Medulla oblongata (tissue), 1 donor: Measurements from ENCODE around the gene RAB11FIP4.

ENCODE experiments used
- DNase-seq: peaks from one replicate; pipeline ENCODE4 v3.0.0-alpha.2; 2015; ENCODE audit errors: extremely low spot score

Gene RAB11FIP4

DNA sequence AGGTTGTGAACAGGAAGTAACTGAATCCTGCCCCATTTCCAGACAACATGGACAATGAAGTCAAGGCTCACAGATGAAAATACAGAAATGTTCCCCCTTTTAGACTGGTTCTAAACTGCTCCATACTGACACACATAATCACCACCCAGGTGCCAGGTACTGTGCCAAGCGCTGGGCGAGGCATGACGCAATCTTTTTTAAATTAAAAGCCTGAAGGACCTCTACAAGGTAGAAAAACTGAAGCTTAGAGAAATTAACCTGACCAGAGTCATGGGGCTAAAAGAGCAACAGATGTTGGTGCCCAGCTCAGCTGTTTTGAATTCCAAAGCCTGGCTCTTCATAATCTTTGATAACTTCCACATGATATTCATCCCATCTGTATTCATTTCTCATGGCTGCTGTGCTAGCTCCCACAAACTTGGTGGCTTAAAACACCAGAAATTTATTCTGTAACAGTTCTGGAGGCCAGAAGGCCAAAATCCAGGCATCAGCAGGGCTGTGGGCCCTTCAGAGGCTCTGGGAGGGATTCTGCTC, 4.9 kb upstream of the RAB11FIP4 start:
- no peak for DNase-seq

DNA sequence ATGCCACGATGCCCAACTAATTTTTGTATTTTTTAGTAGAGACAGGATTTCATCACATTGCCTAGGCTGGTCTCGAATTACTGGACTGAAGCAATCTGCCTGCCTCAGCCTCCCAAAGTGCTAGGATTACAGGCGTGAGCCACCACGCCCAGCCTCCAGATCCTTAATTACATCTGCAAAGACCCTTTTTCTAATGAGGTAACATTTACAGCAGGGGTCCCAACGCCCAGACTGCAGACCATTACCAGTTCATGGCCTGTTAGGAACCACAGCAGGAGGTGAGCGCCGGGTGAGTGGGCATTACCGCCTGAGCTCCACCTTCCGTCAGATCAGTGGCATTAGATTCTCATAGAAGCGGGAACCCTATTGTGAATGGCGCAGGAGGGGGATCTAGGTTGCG, 4.0 kb upstream of the RAB11FIP4 start:
- no peak for DNase-seq

DNA sequence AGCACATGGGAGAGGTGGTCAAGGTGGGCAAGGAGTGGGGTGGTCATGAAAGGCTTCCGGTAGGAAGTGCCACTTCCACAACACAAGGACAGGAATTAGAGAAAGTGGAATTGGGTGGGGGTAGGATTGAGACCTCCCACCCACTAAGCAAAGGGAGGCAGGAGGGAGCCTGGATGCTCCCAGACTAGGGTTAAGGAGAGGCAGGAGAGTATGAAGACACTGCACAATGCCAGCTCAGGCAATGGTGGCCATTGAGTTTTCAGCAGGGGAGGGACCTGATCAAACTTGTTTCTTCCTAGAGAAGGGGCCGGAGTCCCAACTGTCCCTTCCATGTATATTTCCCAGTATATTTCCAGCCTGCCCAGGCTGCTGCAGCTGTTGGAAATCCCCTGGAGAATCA, 3.1 kb upstream of the RAB11FIP4 start:
- DNase-seq: no peak

DNA sequence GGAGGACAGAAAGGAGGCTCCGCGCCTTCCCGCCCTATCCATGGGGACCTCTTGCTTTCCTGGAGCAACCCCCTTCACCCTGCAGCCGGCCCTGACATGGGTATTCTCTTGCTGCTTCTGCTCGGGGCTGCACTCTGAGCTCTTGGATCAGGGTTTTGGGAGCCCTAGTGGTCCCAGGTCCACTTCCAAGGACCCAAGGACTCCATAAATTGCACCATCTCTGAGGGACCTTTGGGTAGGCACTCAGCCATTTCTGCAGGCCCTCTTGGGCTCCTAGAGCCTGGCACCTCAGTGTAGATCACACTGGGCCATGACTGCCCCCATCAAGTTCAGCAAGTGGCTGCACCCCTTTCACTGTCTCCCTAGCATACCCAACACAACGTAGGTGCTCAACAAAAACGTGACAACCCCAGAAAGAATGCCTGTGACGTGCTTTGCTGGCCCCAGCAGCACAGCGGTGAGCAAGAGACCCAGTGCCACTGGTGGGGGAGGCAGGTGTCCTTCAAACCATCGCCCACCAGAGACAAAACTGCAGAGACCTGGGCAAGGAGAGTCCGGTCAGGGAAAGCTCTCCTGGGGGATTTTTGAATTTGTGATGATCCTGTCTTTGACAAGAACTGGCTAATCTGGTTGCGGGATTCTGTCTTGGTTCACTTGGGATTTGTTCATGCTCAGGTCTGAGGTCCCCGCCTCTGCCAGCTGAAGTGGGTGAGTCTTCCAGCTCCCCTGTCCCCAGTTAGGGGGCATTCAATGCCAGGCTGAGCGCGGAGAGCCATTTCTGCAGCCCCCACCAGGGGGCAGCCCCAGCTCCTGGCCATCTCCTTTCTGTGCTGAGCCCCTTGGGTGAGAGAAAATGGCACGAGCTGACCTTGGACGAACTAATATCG, 2.5 kb upstream of the RAB11FIP4 start:
- peak; percentile 63 for DNase-seq

DNA sequence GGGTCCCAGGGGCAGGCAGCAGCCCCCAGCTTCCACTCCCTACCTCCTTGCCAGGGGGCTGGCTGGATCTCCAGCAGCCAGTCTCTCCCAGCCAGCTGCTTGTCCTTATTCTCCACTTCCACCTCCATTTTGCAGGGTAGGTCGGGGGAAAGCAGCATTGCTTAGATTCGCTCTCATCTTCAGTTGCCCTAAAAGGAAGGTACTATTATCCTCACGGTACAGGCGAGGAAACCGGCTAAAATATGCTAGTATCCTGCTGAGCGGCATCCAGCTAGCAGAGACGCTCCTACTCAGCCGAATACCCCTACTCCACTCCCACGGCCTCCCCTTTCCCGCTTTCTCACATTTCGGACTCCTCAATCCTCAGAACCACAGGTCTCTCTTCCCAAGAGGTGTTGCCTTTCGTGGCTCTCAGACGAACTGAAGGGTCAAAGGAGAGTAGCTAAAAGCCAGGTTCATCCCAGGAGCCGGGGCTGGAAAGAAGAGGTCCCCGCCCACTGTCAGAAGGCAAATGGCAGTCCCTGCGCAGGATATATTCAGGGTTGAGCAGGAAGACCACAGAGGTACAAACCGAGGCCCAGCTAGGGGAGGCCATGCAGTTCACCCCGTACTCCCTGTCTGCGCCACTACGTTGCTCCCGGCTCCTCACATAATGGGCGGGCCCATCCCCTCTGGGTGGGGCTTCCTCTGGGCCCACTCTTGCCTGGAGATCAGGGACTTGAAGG, 1.7 kb upstream of the RAB11FIP4 start:
- no peak for DNase-seq

DNA sequence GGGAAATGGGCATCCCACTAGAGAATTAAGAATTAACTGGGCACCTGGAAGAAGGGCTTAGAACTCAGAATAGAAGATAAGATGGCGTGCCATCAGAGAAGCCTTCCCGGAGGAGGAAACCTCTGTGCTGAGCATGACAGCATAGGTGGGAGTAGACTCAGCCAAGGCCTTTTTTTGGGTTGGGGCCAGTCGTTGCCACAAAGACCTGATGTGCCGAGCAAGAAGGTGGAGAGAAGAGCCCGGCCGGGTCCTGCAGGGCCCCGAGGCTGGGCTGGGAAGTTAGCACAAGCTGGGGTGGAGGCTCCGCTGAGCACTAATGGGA, 1.1 kb upstream of the RAB11FIP4 start:
- no peak for DNase-seq

DNA sequence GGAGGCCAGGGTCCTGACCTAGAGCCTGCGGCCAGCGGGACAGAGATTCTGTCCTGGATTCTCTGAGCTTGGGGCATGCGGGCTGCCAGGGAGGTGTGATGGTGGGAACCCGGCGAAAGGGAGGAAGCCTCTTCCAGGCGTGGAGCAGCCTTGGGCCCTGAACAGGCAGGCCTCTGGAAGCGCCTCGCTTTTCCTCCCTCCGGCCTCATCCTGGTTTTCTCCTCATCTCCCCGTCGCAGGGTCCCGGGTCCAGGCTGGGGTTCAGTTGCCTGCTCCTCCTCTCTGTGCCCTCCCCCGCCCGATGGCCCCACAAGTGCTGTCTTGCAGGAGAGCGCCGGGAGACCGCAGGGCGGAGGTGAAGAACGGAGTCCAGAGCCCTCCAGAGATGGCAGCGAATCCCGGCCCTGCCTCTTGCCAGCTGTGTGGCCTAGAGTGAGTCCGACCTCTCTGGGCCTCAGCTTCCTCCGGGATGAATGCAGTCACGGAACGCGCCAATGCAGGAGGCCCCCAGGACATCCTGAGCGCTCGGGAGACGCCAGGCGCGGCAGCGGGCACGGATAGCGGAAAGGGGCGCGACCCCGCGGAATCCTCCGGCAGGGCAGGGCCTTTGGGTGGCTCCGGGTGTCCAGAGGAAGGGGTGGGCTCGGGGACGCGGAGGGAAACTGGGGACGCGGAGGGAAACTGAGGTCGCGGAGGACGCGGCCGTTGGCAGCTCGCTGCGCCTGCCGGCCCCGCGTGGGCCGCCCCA, 553 bp upstream of the RAB11FIP4 start:
- DNase-seq: no peak

DNA sequence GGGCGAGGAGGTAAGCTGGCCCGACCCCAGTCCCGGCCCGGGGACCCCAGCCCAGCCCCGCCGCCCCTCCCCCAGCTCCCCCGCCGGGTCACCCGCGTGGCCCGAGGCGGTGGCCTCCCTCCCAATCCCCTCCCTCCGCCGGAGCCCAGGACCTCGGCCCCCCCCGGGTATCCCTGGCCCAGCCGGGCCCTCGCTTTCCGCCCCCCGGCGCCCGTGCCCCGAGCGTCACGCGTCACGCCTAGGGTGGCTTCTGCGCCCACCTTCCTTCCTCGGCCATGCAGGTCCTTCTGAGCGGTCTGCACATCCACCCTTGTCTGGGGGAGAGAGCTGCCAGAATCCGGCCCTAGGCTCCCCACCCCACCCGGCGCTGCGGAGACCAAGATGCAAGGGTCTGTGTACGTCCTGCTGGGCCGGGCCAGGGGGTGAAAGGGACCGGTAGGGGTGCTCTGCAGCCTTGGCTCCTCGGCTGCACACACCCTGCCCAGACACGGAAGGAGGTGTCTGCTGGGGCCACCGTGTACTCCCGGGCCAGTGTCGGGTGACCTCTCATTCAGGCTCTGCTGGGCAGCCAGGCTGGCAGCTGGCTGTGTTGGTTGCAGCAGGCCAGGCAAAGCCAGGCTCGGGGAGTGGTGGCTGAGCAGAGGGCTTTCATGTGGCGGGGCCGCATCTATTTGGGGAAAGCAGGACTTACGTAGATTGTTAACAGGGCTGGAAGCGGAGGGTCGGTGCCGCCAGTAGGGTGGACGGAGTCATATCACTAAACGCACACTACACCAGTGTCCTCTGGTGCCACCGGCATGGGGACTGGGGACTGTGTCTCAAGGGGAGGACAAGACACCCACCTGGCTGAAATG, 754 bp downstream of the RAB11FIP4 start:
- DNase-seq: no peak

DNA sequence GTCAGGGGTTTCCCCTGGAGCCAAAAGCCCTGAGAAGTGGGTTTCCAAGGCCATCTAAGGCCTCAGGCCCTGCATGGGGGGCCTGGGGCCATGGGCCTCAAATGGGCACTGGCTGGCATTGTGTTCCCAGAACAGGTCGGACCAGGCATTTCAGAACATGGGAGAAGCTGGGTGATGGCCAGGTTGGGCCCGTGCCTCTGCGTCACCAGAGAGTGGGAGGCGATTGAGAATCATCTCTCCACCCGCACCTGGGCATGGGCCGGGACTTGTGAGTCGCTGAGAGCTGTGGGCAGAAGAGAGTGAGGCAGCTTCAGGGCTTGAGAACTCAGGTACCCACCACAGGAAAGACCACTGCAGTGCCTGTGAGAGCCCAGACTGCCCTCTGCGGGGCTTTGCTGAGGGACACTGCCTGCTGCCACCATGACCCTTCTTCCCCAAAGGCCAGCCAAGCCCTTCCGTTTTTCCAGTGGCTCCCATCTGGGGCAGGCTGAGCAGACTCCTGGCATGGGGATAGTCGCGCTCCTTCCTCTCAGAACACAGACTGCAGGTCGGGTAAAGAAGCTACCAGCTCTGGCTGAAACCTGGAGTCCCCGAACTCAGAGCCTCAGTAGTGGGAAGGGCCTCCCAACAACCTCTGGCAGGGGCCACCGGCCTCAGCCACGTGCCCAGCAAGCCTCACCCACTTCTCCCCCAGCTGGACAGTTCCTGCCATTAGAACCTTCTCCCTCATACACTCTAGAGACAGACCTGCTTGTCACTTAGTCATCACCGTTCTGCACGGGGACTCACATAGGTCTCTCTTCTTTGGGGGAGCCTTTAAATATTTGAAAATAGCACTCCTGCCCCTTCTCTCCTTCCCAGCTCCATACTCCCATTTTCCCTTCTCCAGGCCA, 1.6 kb downstream of the RAB11FIP4 start:
- no peak for DNase-seq

DNA sequence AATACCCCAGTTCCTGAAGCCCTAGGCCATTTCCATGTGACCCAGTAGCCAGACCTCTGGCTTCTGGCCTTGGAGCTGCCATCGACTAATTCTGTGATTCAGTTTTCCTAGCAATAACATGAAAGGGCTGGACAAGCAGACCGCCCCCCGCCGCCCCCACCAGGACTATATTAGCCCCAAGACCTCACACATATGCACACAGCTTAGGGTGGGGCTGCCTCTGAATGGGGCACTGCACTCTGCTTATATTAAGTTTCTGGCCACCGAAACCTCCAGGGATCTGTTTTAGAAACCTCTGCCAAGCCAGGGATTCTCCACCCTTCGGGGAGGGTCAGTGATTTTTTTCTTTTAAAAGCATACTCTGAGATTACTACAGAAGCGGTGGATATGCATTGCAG, 2.3 kb downstream of the RAB11FIP4 start:
- no peak for DNase-seq

DNA sequence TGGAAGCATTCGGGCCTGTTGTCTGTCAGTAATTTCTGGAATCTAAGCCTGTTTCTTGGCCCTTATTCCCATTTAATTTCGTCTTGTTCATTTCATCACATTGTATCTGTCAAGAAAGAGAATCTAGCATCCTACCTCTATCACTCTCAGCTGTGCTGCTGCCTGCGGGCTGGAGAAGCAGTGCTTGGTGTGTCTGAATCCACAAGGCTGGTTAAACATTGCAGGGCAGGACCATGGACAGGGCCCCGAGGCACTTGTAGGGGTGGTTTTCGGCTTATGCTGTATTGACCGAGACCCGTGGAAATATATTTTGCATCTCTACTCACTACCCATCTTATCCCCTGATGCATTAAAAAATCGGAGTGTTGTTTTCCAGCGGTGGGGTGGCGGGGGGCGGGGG, 3.1 kb downstream of the RAB11FIP4 start:
- peak; percentile 80 for DNase-seq

DNA sequence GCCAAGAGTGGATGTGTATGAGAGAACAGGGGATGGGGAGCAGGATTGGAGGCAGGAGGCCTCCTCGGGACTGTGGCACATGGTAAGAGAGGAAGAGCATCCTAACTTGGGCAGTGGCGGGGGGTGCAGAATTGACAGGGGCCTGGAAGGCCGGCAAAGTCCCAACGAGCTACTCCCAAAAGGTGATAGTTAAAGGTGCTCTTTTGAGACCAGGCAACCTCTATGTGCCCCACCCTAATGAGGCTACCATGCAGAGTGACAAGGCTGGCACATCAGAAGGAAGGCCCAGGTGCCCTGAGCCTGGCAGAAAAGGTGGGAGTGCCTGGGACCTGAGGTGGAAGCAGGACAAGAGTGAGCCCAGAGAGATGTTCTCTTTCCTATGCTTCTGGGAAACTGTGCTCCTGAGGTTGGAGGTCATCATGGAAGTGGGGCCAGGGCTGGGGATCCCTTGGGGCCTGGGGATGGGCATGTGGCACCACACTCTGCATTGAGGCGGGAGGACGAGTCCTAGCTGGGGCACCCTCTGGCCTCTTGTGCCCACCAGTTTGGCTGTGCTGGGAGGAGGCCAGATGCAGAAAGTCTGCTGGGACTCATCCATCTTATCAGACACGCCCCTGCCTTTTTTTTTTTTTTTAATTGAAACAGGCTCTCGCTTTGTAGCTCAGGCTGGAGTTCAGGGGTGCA, 5.9 kb downstream of the RAB11FIP4 start:
- no peak for DNase-seq

DNA sequence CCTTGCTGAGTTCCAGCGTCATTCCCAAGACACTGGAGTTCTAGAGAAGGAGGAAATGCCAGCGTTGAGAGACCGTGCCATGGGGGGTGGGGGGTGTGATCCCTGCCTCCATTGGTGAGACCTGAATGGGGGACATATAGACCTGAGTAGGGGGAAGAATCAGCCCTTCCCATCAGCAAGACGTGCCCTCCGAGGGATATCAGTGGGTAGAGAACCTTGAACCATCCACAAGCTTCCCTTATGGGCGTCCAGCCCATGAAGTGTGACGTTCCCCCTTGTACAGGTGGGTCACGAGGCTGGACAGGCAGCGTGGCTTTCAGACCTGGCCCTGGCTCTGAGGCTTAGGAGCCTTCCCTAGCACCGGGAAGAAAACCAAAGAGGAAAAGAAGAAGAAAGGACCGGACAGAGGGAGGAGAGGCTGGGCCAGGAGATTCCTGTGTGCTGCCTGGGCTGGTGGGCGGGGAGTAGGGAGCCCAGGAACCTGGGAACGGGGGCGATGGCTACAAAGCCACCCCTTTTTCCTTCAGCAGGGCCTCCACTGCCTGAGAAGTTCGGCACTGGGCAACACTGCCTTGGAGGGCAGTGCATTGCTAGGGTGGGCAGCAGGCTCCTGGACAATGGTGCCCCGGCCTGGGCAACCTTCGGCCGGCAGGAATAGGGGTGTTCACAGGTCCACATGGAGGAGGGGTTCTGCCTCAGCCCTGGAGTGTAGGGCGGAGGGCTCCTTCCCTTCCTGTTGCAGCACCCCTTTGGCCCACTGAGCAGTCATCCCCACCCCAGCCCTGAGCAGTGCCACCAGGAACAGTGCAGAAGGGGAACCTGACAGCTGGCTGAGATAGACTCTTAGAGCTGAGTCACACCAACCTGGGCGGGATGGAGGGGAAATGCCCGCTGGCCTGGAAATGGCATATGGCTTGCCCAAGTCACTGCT, 7.2 kb downstream of the RAB11FIP4 start:
- DNase-seq: no peak

DNA sequence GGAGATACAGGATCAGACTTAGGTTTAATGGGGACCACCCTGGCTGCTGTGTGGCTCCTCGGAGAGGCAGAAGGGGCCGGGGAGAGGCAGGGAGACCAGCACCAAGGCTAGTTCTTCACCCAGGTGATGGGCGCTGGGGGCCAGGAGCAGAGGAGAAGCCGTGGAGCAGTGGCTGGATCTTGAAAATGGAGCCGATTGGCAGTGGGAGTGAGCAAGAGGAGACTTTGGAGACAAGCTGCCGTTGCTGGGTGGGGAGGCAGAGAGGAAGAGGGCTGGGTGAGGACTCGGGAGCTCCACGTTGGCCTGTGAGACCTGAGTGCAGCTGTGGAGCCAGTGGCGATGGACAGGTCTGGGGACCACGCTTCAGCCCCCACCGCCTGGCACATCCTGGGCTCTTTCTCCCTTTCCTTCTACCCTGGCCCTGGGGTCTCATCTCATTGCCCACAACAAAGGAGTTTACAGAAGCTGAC, 9.0 kb downstream of the RAB11FIP4 start:
- DNase-seq: no peak

DNA sequence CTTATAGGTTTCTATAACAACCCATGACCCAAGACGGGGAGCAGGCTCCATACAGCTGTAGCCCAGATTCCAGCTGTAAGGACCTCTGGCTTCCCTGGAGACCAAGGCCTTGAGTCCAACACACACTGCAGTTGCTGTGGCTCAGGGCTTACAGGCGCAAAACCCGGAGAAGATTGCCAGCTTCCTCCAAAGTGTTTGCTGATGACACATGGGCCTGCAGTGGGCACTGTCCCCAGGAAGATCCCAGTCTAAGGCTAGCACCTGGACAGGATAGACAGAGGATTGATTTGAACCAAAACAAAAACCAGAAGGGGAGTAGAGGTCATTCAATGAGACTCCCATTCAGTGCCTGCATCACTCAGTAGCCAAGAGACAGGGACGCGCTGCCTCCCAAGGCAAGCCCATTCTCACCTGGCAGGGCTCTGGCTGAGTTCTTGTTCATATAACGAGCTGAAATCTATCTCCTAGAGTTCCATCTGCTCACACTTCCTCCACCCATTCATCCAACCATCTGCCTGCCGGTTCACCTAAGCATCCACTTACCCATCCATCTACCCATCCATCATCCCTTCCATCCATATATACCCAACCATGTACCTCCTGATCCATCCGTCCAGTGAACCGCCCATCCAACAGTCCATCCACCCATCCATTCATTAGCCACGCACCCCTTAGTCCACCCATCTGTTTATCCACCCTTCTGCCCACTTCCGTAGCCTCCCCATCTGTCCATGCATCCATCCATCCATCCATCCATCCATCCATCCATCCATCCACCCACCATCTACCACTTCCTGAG, 10.2 kb downstream of the RAB11FIP4 start:
- DNase-seq: no peak

DNA sequence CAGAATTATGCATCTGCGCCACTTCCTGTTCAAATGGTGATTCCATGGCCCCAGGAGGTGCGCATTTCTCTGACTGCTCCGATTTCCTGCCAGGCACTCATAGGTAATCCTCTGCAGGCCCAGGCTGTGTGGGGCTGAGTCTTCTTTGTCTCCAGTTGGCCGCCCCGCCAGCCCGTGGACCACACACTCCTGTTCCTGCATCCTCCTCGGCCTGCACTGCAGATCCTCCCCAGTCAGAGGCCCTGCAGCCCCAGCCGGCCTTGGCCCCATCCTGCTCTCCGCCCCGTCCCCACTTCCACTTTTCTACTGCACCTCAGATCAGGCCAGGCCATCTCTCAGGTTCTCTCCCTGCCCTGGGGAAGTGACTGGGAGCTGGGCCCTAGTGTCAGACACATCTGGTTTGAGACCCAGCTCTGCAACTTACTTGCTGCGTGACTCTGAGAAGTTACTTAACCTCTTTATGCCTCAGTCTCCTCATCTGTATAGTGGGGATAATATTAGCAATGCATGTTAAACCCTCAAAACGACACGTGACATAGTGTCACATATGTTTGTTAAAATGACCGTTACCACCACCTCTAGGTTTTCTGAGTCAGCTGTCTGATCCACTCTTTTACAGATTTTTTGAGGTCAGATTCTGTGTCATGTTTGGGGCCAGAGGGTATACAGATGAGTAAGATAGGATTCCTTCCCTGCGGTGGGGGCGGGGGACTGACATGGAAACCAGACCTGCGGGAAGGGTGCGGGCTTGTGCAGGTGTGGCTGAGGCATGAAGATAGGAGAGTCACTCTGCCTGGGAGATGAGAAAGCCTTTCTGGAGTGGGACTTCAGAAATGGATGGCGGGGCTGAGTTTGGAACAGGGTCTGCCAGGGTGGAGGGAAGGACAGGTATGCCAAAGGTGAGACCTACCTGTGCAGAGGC, 12.8 kb downstream of the RAB11FIP4 start:
- no peak for DNase-seq
